OCI-LY3 (cell line): ENCODE measurements around the gene USP35.

Source experiments
- CTCF ChIP-seq: fragments of 200-600, 300-600 bp; sonication (generic); IDR thresholded peaks from 2 replicates; pipeline ENCODE4 v1.5.1; 2014; ENCODE audit warnings: antibody characterized with exemption, low read length, low read depth
- EZH2phosphoT487 ChIP-seq: fragments of 200-600 bp; shearing (Covaris generic); IDR thresholded peaks from 2 replicates; pipeline ENCODE4 v1.6.1; 2018; ENCODE audit warnings: antibody characterized with exemption, mixed run types, low read depth

GRCh38 chr11:78259777-78260487 is 71.2 kb downstream of the USP35 start:
- no peak for TF ChIP-seq CTCF
- no peak for TF ChIP-seq EZH2phosphoT487
